H1 (cell line): ENCODE data around the gene RASGEF1C. TPM values are rescaled to one million over a fixed set of nuclear protein-coding genes. Genes with fewer than 3 reads are reported as not detected.

ENCODE experiments used
- CTCF ChIA-PET: fragments of 300-600 bp; sonication (Branson Sonifier 250); formaldehyde crosslinking; loops from one replicate; lab custom pipeline; 2021; ENCODE audit not compliant: partially characterized antibody; lab: Charles Lee
- POLR2A ChIA-PET: fragments of 300-600 bp; sonication (Branson Sonifier 250); formaldehyde crosslinking; loops from one replicate; lab custom pipeline; 2021; ENCODE audit warnings: inconsistent platforms; ENCODE audit not compliant: partially characterized antibody; lab: Charles Lee
- DNase-seq, 2 experiments: peaks; one replicate each; pipeline versions ENCODE4 v3.0.0 to v3.0.0-alpha.2; 2010 to 2022; ENCODE audit warnings: low spot score in 2 of 2, low read depth in 1 of 2, mixed read lengths in 1 of 2
- FAIRE-seq: peaks from 2 replicates; lab custom pipeline; 2011; peaks lifted over from hg19 to GRCh38; lab: Jason Lieb, UNC
- H2AFZ ChIP-seq: 2 replicates; pipeline ENCODE4 v1.8.1; 2012; ENCODE audit warnings: low read length, inconsistent platforms
- H2AK5ac ChIP-seq: 2 replicates; pipeline ENCODE4 v1.6.1; 2013; ENCODE audit warnings: low read depth, low read length
- H2BK120ac ChIP-seq: replicated peaks from 2 replicates; pipeline ENCODE3; 2013; ENCODE audit warnings: low read depth, low read length, inconsistent platforms
- H2BK12ac ChIP-seq: 2 replicates; pipeline ENCODE4 v1.6.1; 2013; ENCODE audit warnings: low read depth, low read length
- H2BK15ac ChIP-seq: 2 replicates; pipeline ENCODE4 v1.6.1; 2013; ENCODE audit warnings: low read length
- H2BK20ac ChIP-seq: 2 replicates; pipeline ENCODE4 v1.6.1; 2013; ENCODE audit warnings: low read length
- H2BK5ac ChIP-seq: 2 replicates; pipeline ENCODE4 v1.6.1; 2013; ENCODE audit warnings: low read depth, low read length
- H3K14ac ChIP-seq: 2 replicates; pipeline ENCODE4 v1.6.1; 2013; ENCODE audit warnings: inconsistent platforms; ENCODE audit not compliant: insufficient read length
- H3K18ac ChIP-seq: 2 replicates; pipeline ENCODE4 v1.6.1; 2013; ENCODE audit warnings: low read length; ENCODE audit errors: extremely low read depth
- H3K23ac ChIP-seq: 2 replicates; pipeline ENCODE4 v1.6.1; 2013; ENCODE audit warnings: inconsistent platforms; ENCODE audit not compliant: insufficient read length
- H3K23me2 ChIP-seq: 2 replicates; pipeline ENCODE4 v1.6.1; 2013; ENCODE audit warnings: low read depth, low read length
- H3K27ac ChIP-seq: 2 replicates; pipeline ENCODE4 v1.6.1; 2011; ENCODE audit warnings: low read depth, low read length, inconsistent platforms
- H3K27me3 ChIP-seq, 4 experiments: replicated peaks in 1 of 4; 1 replicate in 1 of 4; 2 replicates in 3 of 4; pipeline versions ENCODE4 v1.6.1 to v1.8.1; 2011 to 2013; ENCODE audit warnings: low read length in 3 of 4, mild to moderate bottlenecking in 3 of 4, inconsistent platforms in 2 of 4, mixed read lengths in 2 of 4, moderate library complexity in 1 of 4; ENCODE audit not compliant: control insufficient read depth in 3 of 4, insufficient read depth in 3 of 4; ENCODE audit errors: extremely low read depth in 1 of 4
- H3K36me3 ChIP-seq, 4 experiments: 2 replicates each; pipeline versions ENCODE4 v1.6.1 to v1.8.1; 2011 to 2013; ENCODE audit warnings: mild to moderate bottlenecking in 4 of 4, low read length in 3 of 4, moderate library complexity in 2 of 4, control low read depth in 1 of 4, inconsistent platforms in 1 of 4; ENCODE audit not compliant: insufficient read depth in 4 of 4, control insufficient read depth in 2 of 4
- H3K4ac ChIP-seq: replicated peaks from 2 replicates; pipeline ENCODE3; 2013; ENCODE audit warnings: low read length, low read depth, mixed read lengths, inconsistent platforms; ENCODE audit not compliant: insufficient read length
- H3K4me1 ChIP-seq, 4 experiments: replicated peaks in 1 of 4; 1 replicate in 1 of 4; 2 replicates in 3 of 4; pipeline versions ENCODE4 v1.6.1 to v1.8.1; 2011 to 2013; ENCODE audit warnings: low read length in 3 of 4, inconsistent platforms in 2 of 4, mixed read lengths in 1 of 4; ENCODE audit not compliant: insufficient read depth in 4 of 4, control insufficient read depth in 3 of 4
- H3K4me2 ChIP-seq, 2 experiments: 2 replicates each; pipeline versions ENCODE4 v1.6.1 to v1.8.1; 2011 to 2013; ENCODE audit warnings: low read depth in 2 of 2, low read length in 2 of 2, control low read depth in 1 of 2, inconsistent platforms in 1 of 2, mild to moderate bottlenecking in 1 of 2; ENCODE audit not compliant: insufficient read depth in 1 of 2
- H3K4me3 ChIP-seq, 4 experiments: fragments of 200-600, 300-600 bp in 1 of 4; sonication (generic), shearing (Covaris generic), sonication (Bioruptor Twin) in 1 of 4; 2 replicates each; pipeline versions ENCODE4 v1.5.1 to v1.8.1; 2011 to 2016; ENCODE audit warnings: low read length in 4 of 4, low read depth in 3 of 4, control low read depth in 2 of 4, inconsistent platforms in 2 of 4, mild to moderate bottlenecking in 2 of 4, mixed read lengths in 1 of 4, moderate library complexity in 1 of 4; ENCODE audit not compliant: insufficient read depth in 2 of 4; ENCODE audit errors: extremely low read depth in 1 of 4
- H3K56ac ChIP-seq: replicated peaks from 2 replicates; pipeline ENCODE3; 2013; ENCODE audit warnings: low read depth, mild to moderate bottlenecking, mixed read lengths, low read length, inconsistent platforms; ENCODE audit not compliant: insufficient read length
- H3K79me1 ChIP-seq: 2 replicates; pipeline ENCODE4 v1.6.1; 2013; ENCODE audit warnings: low read depth, low read length, control low read depth
- H3K79me2 ChIP-seq, 2 experiments: 2 replicates each; pipeline versions ENCODE4 v1.6.1 to v1.8.1; 2012 to 2013; ENCODE audit warnings: low read length in 2 of 2, mild to moderate bottlenecking in 2 of 2, inconsistent platforms in 1 of 2; ENCODE audit not compliant: insufficient read depth in 2 of 2, control insufficient read depth in 1 of 2
- H3K9ac ChIP-seq, 4 experiments: replicated peaks in 1 of 4; 1 replicate in 1 of 4; 2 replicates in 3 of 4; pipeline versions ENCODE4 v1.6.1 to v1.8.1; 2011 to 2013; ENCODE audit warnings: low read depth in 3 of 4, low read length in 3 of 4, control low read depth in 2 of 4, mild to moderate bottlenecking in 2 of 4, moderate library complexity in 2 of 4, inconsistent platforms in 1 of 4; ENCODE audit errors: extremely low read depth in 1 of 4
- H3K9me3 ChIP-seq, 2 experiments: 2 replicates each; pipeline versions ENCODE4 v1.6.1 to v1.8.1; 2012 to 2013; ENCODE audit warnings: mild to moderate bottlenecking in 2 of 2, moderate library complexity in 2 of 2, control low read depth in 1 of 2, inconsistent platforms in 1 of 2, low read depth in 1 of 2, low read length in 1 of 2, mixed read lengths in 1 of 2; ENCODE audit not compliant: insufficient read depth in 2 of 2
- H4K20me1 ChIP-seq, 2 experiments: replicated peaks in 1 of 2; 2 replicates each; pipeline versions ENCODE3 to v1.8.1; 2011 to 2013; ENCODE audit warnings: inconsistent platforms in 2 of 2, low read length in 2 of 2, mild to moderate bottlenecking in 1 of 2; ENCODE audit not compliant: insufficient read depth in 2 of 2, control insufficient read depth in 1 of 2
- H4K5ac ChIP-seq: 2 replicates; pipeline ENCODE4 v1.6.1; 2013; ENCODE audit warnings: low read length, low read depth, mixed read lengths, inconsistent platforms; ENCODE audit not compliant: insufficient read length
- H4K8ac ChIP-seq: 2 replicates; pipeline ENCODE4 v1.8.0; 2013; ENCODE audit warnings: mild to moderate bottlenecking, moderate library complexity, low read length, inconsistent platforms; ENCODE audit not compliant: insufficient read depth; ENCODE audit errors: extremely low read depth
- H4K91ac ChIP-seq: replicated peaks from 2 replicates; pipeline ENCODE3; 2013; ENCODE audit warnings: low read length, mixed read lengths, inconsistent platforms; ENCODE audit not compliant: insufficient read length
- BRCA1 ChIP-seq: IDR thresholded peaks from 2 replicates; pipeline ENCODE4 v1.6.1; 2012; ENCODE audit warnings: low read depth, low read length, improper control_type of control experiment
- CTCF ChIP-seq, 3 experiments: IDR thresholded peaks; 1 replicate in 2 of 3; 2 replicates in 1 of 3; pipeline versions ENCODE4 v1.5.1 to v1.6.1; 2011; ENCODE audit warnings: low read length in 3 of 3, mild to moderate bottlenecking in 3 of 3, inconsistent platforms in 2 of 3, low read depth in 1 of 3, moderate library complexity in 1 of 3; ENCODE audit not compliant: insufficient read depth in 1 of 3; ENCODE audit errors: control extremely low read depth in 1 of 3
- KDM4A ChIP-seq: IDR thresholded peaks from one replicate; pipeline ENCODE4 v1.7.1; 2012; ENCODE audit warnings: low read depth, mild to moderate bottlenecking, moderate library complexity, low read length, inconsistent platforms; ENCODE audit not compliant: severe bottlenecking
- RAD21 ChIP-seq, 2 experiments: IDR thresholded peaks in 1 of 2; conservative IDR thresholded peaks in 1 of 2; 2 replicates each; pipeline ENCODE4 v1.6.1; 2011; ENCODE audit warnings: low read depth in 2 of 2, low read length in 2 of 2, improper control_type of control experiment in 1 of 2, inconsistent platforms in 1 of 2, mild to moderate bottlenecking in 1 of 2, moderate library complexity in 1 of 2
- WGBS, 2 experiments: shearing (Covaris generic) in 1 of 2; methylation state at CpG; one replicate each; pipeline versions ENCODE4 v1.1.6 to v1.1.7; 2013 to 2015; ENCODE audit warnings: low lambda C conversion rate in 2 of 2, mixed read lengths in 2 of 2, inconsistent platforms in 1 of 2, low coverage in 1 of 2, missing lambda C conversion rate in 1 of 2; ENCODE audit not compliant: insufficient replicate concordance in 2 of 2, insufficient coverage in 1 of 2, insufficient read length in 1 of 2; ENCODE audit errors: extremely low coverage in 1 of 2, missing lambda C conversion rate in 1 of 2; 5-methylcytosine and 5-hydroxymethylcytosine counted together
- long read RNA-seq, 2 experiments: library from RNA in 1 of 2; library from capped mRNA in 1 of 2; stranded (forward); transcript quantifications; one replicate each; pipeline ENCODE4 v2.0.0, GENCODE V29; 2021; ENCODE audit warnings: inconsistent platforms in 1 of 2
- polyA minus RNA-seq, 3 experiments: library from RNA; depleted of rRNA, polyadenylated mRNA; stranded (reverse); fragments of >200 nt; gene quantifications; 1 replicate in 2 of 3; 2 replicates in 1 of 3; pipeline ENCODE4 v1.2.3, GENCODE V29; 2011
- polyA plus RNA-seq, 7 experiments: library from polyadenylated mRNA; depleted of rRNA in 3 of 7; stranded (reverse) in 5 of 7; unstranded in 2 of 7; fragments of >200 nt in 5 of 7; fragments of 200-250 nt in 2 of 7; gene quantifications; 1 replicate in 5 of 7; 2 replicates in 1 of 7; 4 replicates in 1 of 7; pipeline versions ENCODE4 v1.2.1 to v1.2.3, GENCODE V29; 2011 to 2013; ENCODE audit warnings: missing spikeins in 2 of 7, mixed read lengths in 2 of 7
- total RNA-seq: library from RNA; stranded (reverse); fragmentation: NEBNext Ultra II Directional; extraction: Animal tissue kit (Norgen Biotek cat#: 25700); gene quantifications from 2 replicates; pipeline ENCODE4 v1.2.1, GENCODE V29; 2021
- TF ChIP-seq, protein P1 (sequence below): IDR thresholded peaks from 2 replicates; pipeline ENCODE4 v1.6.1; 2012; ENCODE audit warnings: inconsistent platforms

RASGEF1C gene
- total RNA-seq (0.46 and 0.61 TPM in 2 replicates), polyA plus RNA-seq (2011; rRNA removed) (0.26 and 0.44 TPM in 2 replicates), polyA minus RNA-seq (2011; rRNA and poly(A)+ RNA removed) (0.27 TPM in 1 of 2 replicates, not detected in the other)
- 0.17 TPM for polyA plus RNA-seq (2011; cell fraction: cytosol; rRNA removed)
- 0.47 TPM for polyA plus RNA-seq (2011; cell fraction: nucleus; rRNA removed)
- 0.26 to 0.46 TPM (median 0.36 TPM) in 4 replicates for polyA plus RNA-seq (2012, experiment 1 of 2)
- 0.38 TPM for polyA plus RNA-seq (2012, experiment 2 of 2)
- polyA plus RNA-seq (2013, experiment 1 of 2): 0.22 TPM
- polyA plus RNA-seq (2013, experiment 2 of 2): 0.15 TPM
- polyA minus RNA-seq (2011; cell fraction: cytosol; rRNA and poly(A)+ RNA removed): not detected
- 0.40 TPM for polyA minus RNA-seq (2011; cell fraction: nucleus; rRNA and poly(A)+ RNA removed)
- long read RNA-seq, experiment 1, partial matches to known transcripts: 0 of 1 reads
- long read RNA-seq, experiment 1, other reads (novel, unspliced or antisense): 0 of 1 reads
- long read RNA-seq, experiment 2: 0 reads

GRCh38 chr5:180209137-180209581 lies at the start of gene RASGEF1C:
TSS of gene RASGEF1C (minus strand) at chr5:180209211. CDS start at chr5:180138052, 71,159 bp downstream.
- WGBS, 2 experiments: 8% methylated on average over 32 of the region's 55 CpGs; no CpG with 5 or more reads in 1 of the 2 experiments
- peaks cover 0 to 14% of the 10 kb centered on the region in 2 experiments for H4K20me1 ChIP-seq
- no peak within 1 kb of the TSS for H2BK5ac ChIP-seq
- peaks cover 11% of the 10 kb centered on the region for H3K23me2 ChIP-seq
- no peaks in the 10 kb centered on the region for H3K79me1 ChIP-seq
- H3K14ac ChIP-seq: no peak within 1 kb of the TSS
- no peak within 1 kb of the TSS for H4K91ac ChIP-seq
- peaks cover 0 to 8% (median 4%) of the 10 kb centered on the region in 4 experiments; a peak in 4 of 7 replicates for H3K4me1 ChIP-seq
- H2BK15ac ChIP-seq: no peak within 1 kb of the TSS
- DNase-seq: peak in 1 of 2 experiments; percentile 82
- H3K79me2 ChIP-seq: no peaks in the 10 kb centered on the region
- peaks cover 8 to 31% (median 21%) of the 10 kb centered on the region in 4 experiments; a peak in 6 of 7 replicates for H3K27me3 ChIP-seq
- H2AK5ac ChIP-seq: no peak within 1 kb of the TSS
- H3K23ac ChIP-seq: no peak within 1 kb of the TSS
- H2AFZ ChIP-seq: peak within 1 kb of the TSS; percentile 44; the same call in 1 of the 2 replicates
- H3K27ac ChIP-seq: no peak within 1 kb of the TSS
- H3K9me3 ChIP-seq: 0 out of 4 replicates have a peak, but pooled peaks cover 0 to 2% of the 10 kb centered on the region in 2 experiments
- H3K9ac ChIP-seq: no peak within 1 kb of the TSS; a peak in 1 of 7 replicates
- FAIRE-seq: no peak
- no peak within 1 kb of the TSS for H4K5ac ChIP-seq
- no peak within 1 kb of the TSS for H3K4ac ChIP-seq
- no peak within 1 kb of the TSS for H2BK120ac ChIP-seq
- no peaks in the 10 kb centered on the region for H3K36me3 ChIP-seq
- H4K8ac ChIP-seq: peak within 1 kb of the TSS; percentile 88
- CTCF ChIA-PET: interaction anchor here (0.7 to 6.5 kb wide), 11 partner anchors 11 to 262 kb away, joined by 3 to 61 read pairs (median 4); no protein-coding TSS in a partner anchor
- H3K4me3 ChIP-seq: peak within 1 kb of the TSS; percentile 30 to 58 (median 34); a peak in 7 of 8 replicates
- H3K56ac ChIP-seq: no peak within 1 kb of the TSS
- H2BK12ac ChIP-seq: 0 out of 2 replicates have a peak within 1 kb of the TSS, but pooled peaks have one; percentile 33
- POLR2A ChIA-PET: interaction anchor here (1.6 kb wide), 1 partner anchor 13 kb away, joined by 4 read pairs; no protein-coding TSS in a partner anchor
- H2BK20ac ChIP-seq: no peak within 1 kb of the TSS
- H3K4me2 ChIP-seq: peak within 1 kb of the TSS; percentile 47 to 86
- H3K18ac ChIP-seq: no peak within 1 kb of the TSS; the same call in 1 of the 2 replicates
- peak in 1 of 2 experiments; percentile 51; a peak in 2 of 4 replicates for TF ChIP-seq RAD21 (IDR thresholded peaks at IDR 0.05 in 1 of 2, conservative IDR thresholded peaks at IDR 0.05 in 1 of 2; ENCODE audit: low read depth in 2 of 2, low read length in 2 of 2)
- peak in 2 of 3 experiments; percentile 63 to 91; a peak in 3 of 4 replicates for TF ChIP-seq CTCF (IDR thresholded peaks at IDR 0.05; ENCODE audit: control extremely low read depth in 1 of 3, insufficient read depth in 1 of 3, low read depth in 1 of 3, low read length in 3 of 3)
- no peak for TF ChIP-seq BRCA1
- TF ChIP-seq KDM4A: peak; percentile 88
- TF ChIP-seq, protein P1, sequence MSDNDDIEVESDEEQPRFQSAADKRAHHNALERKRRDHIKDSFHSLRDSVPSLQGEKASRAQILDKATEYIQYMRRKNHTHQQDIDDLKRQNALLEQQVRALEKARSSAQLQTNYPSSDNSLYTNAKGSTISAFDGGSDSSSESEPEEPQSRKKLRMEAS: peak; percentile 60
- TF ChIP-seq, all 59 proteins: peak for 4
